IPS-NIHi7 (cell line): ENCODE results near the gene DISC1.
"Not testable (repeated sequence)": the region's sequence is repeated elsewhere in the genome, so short reads cannot be mapped to it uniquely, and the experiment has no call there.

Experiments used
- DNase-seq: peaks from one replicate; pipeline ENCODE4 v3.0.0; 2012; ENCODE audit warnings: mixed read lengths; ENCODE audit errors: extremely low spot score

DISC1 gene

DNA sequence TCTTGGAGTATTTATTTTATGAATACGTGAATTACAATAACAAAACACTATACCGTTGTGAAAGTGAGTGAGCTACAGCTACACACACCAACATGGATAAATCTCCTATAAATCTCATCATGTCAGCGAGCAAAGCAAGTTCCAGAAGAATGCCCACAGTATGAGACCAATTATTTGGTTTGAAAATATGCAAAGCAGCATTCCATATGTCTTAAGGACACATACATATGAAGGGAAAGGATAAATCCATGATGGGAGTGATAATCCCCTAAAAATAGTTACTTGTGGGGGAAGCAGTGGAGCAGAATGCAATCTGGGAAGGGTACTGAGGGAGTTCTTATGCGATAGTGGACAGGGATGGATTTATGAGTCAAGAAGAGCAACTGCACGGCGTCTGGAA lies 261.3 kb downstream of the DISC1 start:
- no peak for DNase-seq

DNA sequence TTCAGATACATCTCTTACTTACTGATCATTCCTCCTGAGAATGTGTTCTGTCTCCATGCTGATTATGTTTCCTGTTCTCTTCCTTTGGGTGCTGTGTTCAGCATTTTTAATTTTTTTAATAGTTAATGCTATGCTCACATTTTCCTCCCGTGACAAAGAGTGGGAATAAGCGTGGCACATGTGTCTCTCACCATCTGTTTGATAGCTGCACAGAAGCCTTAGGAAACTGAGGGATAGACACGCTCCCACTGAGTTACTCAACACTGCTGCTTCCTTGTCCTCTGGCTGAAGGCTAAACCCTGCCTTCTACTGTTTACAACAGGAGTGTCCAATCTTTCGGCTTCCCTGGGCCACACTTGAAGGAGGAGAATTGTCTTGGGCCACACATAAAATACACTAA lies 264.2 kb downstream of the DISC1 start:
- no peak for DNase-seq

DNA sequence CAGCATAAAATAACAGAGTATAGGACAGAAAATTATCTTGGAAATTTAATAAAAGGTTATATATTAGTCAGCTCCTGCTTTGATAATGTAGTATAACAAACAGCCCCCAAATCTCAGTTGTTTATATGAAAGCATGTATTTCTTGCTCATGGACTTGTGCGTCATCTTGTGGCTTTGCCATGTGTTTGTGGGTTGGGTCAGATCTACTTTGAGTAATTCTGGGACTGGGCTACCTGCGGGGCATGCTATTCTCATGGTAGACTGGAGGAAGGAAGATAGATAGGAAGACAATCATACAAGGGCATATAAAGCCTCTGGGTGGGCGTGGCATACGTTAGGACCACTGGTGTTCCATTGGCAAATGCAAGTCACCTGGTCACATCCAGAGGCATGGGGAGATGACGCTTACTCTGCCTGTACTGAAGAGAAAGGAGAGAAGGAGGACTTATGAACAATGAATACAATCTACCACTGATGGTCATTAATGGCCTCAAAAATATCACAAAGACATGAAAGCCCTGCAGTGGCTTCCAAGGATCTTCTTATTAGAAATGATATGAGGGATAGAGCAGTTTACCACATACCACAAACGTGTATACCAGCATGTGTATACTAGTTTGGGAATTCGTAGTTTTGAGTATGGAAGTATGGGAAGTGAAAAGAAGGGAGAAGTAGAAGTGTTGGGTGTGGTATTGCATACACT lies 267.0 kb downstream of the DISC1 start:
- DNase-seq = no peak

DNA sequence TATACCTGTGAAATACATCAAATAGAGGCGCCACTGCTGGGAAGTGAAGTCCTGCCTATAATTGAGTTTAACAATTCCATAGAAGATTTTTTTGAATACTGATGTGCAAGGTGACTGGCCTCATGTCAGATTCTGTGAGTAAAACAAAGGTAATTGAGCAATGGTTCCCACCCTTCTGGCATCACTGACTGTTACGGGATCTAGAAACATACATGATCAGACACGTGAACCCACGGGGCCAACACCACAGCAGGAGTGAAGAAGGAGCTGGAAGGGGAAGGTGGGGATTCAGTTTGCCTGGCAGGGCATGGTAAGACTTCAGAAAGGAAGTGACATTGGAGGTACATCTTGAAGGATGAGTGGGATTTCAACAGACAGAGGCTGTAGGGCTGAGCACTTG lies 270.2 kb downstream of the DISC1 start:
- DNase-seq = no peak

DNA sequence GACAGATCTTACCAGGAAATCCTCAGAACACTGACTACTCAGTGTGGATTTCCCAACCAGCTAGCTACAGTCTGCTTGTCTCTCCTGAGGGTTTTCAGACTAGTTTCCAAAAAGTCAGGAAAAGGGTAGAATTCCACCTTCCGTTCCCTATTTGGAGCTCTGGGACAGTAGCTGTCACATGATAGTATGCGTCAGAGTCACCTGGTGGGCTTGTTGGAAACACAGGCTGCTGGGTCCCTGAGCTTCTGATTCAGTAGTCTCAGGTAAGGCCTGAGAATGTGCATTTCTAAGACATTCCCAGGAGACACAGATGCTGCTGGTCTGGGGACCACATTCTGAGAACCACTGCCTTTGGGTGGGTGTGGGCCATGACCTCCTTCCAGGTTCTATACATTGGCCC lies 272.5 kb downstream of the DISC1 start:
- DNase-seq = no peak

DNA sequence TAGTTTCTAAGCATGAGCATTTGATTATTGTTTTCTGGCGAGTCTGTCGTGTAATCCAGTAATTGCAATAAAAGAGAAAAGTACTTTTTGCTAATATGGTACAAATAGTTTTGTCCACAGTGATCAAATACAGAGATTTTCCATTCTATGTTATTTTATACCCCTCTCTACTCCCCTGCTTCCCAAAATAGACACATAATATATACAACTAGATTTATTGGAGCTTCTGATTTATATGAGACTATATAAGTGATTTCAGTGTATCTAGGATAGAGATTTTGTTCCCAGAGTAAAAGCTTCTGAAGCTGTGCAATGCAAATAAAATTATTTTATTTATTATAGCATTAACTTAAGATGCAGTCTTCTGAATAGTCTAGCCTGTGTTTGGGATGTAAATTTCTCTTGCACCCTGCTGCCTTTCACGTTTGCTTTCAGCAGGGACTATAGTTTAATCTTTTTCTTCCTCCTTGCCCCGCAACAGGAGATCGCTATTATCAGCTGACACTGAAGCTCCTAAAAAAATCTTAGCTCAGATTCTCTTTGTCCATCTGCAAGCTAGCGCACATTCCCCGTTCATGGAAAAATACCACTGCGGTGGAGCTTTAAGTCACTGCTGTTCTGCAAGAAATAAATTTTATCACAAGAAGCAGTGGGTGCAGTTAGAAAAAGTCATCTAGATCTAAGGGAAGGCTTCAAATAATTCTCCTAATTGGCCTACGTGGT lies 273.3 kb downstream of the DISC1 start:
- no peak for DNase-seq

DNA sequence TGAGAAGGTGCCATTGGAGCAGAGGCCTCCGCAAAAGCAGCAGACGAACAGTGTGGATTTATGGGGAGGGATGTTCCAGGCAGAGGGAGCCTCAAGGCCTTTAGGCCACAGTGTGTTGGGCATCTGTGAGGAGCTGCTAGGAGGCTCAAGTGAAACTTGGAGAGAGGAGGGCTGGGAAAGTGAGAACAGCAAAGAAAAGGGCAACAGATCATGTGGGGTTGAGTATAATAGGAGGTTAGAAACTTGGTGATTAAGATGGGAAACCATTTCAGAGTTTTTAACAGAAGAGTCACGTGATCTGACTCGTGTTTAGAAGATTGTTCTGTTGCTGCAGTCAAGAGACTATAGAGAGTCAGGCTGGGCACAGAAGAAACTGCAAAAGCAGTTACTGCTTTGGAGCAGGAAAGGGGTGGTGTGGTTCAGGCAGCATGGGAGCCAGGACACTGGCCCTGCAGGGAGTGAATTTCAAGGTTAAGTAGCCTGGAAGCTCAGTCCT lies 277.0 kb downstream of the DISC1 start:
- DNase-seq = no peak

DNA sequence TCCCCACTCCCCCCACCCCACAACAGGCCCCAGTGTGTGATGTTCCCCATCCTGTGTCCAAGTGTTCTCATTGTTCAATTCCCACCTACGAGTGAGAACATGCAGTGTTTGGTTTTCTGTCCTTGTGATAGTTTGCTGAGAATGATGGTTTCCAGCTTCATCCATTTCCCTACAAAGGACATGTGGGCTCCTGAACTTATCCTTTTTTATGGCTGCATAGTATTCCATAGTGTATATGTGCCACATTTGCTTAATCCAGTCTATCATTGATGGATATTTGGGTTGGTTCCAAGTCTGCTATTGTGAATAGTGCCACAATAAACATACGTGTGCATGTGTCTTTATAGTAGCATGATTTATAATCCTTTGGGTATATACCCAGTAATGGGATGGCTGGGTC lies 280.7 kb downstream of the DISC1 start:
- not testable (repeated sequence) for DNase-seq

DNA sequence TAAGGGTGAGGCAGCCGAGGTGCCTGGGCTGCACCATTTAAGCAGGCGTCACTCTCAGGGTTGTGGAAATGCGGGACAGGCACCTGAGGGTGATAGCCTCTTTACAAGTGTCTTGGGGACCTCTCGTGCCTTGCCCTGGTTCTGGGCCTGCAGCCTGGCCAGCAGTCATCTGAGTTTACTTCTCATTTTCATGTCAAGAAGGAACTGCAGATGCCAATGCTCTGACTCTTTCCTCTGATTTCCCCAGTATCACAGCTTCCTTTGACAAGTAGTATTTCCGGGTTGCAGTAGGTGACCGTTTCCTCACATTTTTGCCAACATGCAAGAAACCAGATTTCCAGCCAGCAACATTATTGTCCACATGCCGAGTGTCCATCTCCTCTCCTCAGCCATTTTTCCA lies 286.9 kb downstream of the DISC1 start:
- no peak for DNase-seq

DNA sequence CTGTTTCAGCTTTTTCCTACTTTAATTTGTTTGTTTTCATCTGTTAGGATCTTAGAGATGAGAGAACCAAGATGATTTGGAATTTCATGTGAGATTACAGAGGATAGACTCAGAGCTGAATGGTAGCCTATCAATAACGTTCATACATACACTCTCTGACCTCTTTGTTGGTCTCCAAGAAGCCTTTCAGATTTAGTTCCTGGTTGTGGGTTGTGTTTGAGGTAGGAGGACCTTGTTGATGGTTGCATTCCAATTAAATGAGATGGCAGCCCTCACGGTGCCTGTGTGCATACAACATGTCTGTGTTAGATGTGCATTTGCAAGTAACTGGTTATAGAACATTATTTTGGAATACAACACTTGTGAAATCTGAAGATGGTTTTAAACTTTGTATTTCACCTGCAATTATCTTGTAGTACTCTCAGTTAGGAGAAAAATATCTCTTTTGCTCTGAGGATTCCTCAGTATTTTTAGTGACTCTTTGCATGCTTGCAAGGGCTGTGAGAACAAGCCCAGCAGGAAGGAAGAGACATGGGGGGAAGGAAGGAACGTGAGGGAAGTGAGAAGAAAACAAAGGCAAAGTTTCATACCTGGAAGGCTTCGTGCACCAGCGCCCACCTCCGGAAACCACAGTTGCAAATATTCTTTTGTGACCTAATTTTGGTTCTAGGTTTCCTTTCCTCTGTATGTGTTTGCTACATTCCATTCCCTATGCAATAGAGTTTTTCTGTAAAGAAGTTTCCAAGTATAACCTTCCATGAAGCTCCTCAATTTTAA lies 291.8 kb downstream of the DISC1 start:
- no peak for DNase-seq

DNA sequence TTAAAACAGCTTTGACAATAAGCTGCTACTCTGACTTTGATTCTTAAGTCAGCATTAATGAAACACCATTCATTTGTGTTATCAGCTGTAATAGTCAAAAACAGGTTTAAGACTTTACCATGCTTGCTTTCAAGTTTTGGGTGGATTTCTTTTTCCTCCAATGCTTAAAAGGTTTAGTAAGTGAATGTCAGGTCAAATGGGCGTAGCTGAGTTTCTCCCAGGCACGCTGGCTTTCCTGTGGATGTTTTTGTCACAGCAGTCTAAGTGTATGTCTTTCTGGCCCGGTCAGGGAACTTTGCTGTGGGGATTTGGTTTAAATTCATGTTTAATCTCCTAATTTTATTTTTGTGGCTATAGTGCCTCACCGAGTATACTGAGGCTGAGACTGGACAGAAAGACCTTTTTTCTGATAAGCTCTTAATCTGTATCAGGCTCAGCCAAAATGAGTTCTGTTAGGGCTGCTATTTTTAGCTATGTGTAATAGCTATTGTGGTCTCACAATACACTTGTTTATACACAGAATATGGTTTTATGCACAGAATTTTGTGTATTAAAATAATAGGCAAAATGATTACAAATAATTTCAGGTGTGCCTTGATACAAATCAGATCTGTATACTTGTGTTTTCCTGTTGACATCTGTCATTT lies 292.8 kb downstream of the DISC1 start:
- DNase-seq = no peak

DNA sequence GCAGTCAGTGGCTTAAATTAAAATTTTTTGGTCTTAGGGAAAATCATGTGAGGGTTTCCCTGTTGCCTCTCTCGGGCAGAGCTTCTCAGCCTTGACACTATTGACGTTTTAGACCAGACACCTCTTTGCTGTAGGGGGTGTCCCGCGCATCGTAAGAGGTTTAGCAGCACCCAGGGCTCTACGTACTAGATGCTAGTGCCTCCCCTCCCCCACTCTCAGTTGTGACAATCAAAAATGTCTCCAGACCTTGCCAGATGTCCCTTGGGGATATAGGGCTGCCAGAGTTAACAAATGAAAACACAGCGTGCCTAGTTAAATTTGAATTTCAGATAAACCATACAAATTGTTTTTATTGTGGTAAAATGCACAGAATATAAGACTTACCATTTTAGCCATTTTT lies 293.3 kb downstream of the DISC1 start:
- DNase-seq = no peak

DNA sequence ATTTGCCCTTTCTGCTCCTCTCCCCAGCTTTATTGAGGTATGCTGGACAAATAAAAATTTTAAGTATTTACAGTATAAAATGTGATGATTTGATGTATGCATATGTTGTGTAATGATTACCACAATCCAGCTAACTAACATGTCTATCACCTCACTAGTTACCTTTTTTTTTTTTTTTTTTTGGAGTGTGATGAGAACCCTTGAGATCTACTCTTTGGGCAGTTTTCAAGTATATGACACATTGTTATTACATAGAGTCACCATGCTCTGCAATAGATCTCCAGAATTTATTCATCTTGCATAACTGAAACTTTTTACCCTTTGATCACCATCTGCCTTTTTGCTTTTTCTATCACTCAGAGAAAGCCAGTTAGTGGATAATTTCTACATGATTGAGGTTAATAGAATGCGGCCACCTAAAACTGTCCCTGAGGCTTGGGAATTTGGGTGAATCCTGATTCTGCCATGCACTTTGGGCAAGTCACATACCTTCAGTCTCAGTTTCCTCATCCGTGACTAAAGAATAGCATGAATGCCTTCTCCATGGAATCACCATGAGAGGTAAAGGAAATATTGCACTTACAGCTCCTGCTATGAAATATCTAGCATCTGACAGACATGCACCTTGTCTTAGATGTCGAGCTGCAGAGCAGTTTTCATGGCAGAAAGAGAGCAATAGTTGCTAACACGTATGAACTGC lies 295.2 kb downstream of the DISC1 start:
- DNase-seq = no peak

DNA sequence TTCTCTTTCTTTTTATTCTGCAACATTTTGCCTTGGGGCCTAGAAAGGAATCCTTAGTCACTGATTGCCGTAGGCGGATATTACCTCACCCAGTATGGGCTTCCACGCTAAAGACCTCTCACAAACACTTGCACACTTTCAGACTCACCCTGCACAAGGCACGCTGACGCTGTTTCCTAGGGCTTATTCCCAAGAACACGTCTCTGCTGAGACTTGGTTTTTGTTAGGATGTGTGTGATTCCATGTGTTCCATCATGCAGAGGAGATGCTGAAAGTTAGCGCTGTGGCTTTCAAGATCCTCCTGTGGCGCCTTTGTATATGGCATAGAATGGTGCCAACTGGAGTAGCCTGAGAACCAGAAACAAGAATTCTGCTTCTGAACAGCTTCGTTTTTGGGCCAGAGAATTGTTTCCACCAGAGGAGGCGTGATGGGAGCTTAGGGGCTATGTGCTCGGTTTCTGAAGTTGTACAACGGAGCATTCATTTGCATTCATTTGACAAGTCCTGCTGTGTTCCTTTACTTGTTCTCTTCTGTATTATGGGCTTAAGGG lies 297.0 kb downstream of the DISC1 start:
- no peak for DNase-seq

DNA sequence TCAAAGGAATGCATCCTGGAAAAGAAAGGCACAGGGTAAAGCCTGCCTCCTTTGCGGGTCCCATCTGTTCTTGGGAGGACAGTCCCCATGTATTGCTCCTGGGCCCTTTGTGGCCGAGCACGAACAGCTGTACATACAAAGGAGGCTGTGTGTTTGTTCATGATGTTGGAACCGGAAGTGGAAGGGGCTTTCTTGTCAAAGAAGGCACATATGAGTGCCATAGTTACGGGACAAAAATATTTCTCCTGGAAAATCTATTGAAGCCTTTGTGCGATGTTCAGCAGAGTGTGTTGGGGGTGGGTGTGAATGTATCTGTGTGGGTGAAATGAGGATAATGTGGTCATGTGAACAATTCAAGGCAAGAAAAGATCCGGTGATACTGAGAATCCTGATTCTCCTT lies 297.6 kb downstream of the DISC1 start:
- DNase-seq = no peak

DNA sequence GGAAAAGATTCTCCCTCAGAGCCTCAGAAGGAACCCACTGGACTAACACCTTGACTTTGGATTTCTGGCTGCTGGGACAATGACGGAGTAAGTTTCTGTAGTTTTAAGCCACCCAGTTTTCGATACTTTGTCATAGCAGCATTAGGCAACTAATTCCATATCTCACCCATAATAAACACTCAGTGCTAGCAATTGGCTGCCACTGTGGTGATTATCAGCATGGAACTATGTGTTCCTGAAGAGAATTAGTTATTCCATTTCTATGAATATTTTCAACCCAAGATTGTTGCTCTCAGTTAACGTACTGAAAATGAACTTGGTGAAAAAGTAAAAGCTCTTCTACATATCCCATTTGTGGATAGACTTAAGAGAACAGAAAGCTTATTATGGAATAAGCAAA lies 299.3 kb downstream of the DISC1 start:
- DNase-seq = no peak

DNA sequence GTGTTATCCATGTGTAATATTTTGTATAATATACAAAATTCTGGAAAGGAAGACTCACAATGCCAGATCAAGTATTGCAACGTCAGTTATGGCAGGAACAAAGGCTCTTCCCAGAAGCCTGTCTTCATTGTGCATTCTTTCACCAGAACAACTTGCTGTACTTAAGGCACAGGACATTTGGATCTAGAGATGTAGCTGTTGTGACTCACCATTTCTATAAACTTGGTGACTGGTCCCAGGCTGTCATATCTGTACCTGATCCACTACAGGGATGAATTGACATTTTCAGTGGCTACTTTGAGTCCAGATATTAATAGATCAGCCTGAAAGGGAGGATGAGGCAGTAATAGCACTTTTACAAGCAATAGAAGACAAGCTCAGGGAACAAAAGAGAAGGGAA lies 299.8 kb downstream of the DISC1 start:
- DNase-seq = no peak

DNA sequence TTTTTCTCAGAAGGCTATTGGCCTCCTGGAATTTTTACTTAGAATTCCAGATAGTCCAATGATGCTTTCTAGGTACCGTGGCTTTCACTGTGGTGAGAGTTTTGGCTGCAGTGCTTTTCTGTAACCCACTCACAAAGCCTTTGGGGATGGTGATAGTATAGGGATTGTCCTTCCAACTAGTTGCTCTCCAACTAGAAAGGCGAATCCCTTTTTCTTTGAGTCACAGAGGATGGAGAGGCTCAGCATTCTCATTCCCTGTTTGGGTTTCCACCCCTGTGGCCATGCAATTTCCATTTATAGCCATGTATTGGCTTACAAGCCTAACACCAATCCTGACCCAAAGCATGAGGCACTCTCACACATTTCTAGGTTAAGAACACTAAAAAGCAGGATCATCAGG lies 300.3 kb downstream of the DISC1 start:
- DNase-seq = no peak

DNA sequence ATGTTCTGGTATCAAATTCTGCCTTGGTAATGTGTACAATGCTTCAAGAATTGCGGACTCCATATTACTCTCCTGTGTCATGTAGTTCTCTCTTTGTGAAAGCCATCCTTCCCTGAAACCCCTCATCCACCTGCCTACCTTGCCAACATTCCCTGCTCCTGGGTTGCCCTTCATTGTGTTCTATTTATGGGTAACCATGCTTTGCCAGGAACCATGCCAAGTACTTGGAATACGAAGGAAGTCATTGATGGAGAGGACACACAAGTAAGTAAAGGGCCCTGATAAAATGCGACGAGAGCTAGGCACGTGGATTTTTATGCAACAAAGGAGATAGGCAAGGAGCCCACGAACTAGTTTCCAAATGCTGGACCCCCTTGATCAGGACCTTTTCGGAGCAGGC lies 300.8 kb downstream of the DISC1 start:
- DNase-seq = no peak

DNA sequence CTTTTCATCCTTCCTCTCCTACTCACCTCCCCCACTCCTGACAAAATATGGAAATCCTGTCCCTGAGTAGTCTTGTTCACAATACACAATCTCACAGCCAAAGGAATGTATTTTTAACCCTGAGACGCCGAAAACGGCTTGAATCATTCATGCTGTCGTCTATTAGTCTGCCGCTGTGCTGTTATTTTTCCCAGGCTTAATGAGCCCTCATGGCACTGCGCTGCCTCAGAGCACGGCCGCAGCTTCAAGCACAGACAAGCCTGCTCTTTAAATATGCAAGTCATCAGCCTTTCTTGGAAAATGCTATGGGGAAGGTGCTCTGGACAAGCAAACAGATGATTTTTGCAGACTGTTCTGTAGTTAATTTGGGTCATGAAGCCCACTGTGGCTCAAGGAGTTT lies 302.7 kb downstream of the DISC1 start:
- no peak for DNase-seq

DNA sequence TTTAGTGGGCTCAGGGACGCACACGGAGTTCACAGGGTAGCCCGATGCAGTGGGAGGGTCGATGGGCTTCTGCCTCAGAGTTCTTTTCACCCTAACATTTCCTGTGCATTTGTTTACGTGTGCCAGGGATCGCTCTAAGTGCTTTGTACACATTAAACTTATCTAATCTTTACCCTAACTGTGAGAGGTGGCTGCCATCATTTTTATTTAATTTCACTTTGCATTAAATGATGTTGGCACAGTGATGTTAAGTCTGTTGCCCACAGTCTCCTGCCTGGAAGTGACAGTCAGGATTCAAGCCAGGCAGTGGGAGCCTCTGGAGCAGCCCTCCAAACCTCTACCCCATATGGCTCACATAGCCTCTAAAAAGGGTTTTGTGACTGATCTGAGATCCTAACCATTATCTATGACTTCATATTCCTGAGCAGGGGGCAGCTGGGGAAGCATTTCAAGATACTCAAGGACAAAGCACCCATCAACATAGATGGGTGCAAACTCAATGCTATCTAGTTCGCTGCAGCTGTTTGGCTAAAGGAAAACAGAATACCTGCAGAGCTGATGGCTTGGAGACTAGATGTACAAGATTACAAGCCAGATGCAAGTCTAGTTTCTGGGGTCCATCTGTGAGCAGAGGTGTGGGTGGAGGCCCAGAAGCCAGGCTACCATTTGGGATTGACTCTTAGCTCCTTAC lies 303.8 kb downstream of the DISC1 start:
- no peak for DNase-seq
